KMS-11 (cell line): ENCODE measurements around the gene BCL6B.
"Not testable (repeated sequence)": the region's sequence is repeated elsewhere in the genome, so short reads cannot be mapped to it uniquely, and the experiment has no call there.

ENCODE experiments used
- H2AFZ ChIP-seq: fragments of 200-600 bp; sonication (generic); 2 replicates; pipeline ENCODE4 v1.6.1; 2016; ENCODE audit warnings: antibody characterized with exemption, mixed run types, low read depth
- H3K27ac ChIP-seq: fragments of 200-600 bp; sonication (generic); 2 replicates; pipeline ENCODE4 v1.6.1; 2016; ENCODE audit warnings: mild to moderate bottlenecking, mixed run types
- H3K27me3 ChIP-seq: fragments of 200-600 bp; sonication (generic); 2 replicates; pipeline ENCODE4 v1.6.1; 2017; ENCODE audit warnings: mild to moderate bottlenecking, low read depth, mixed run types, moderate library complexity; ENCODE audit not compliant: insufficient read depth
- H3K36me3 ChIP-seq: fragments of 200-600 bp; sonication (generic); 2 replicates; pipeline ENCODE4 v1.6.1; 2017; ENCODE audit warnings: mild to moderate bottlenecking, mixed run types; ENCODE audit not compliant: insufficient read depth
- H3K4me1 ChIP-seq: fragments of 200-600 bp; sonication (generic); 2 replicates; pipeline ENCODE4 v1.6.1; 2016; ENCODE audit warnings: mild to moderate bottlenecking, low read depth, mixed run types; ENCODE audit not compliant: poor library complexity, severe bottlenecking
- H3K4me2 ChIP-seq: fragments of 200-600 bp; sonication (generic); 2 replicates; pipeline ENCODE4 v1.7.0; 2016; ENCODE audit warnings: mild to moderate bottlenecking, mixed run types
- H3K4me3 ChIP-seq: fragments of 200-600 bp; sonication (generic); IDR thresholded peaks from 2 replicates; pipeline ENCODE4 v1.6.1; 2017; ENCODE audit warnings: low read depth, low read length, mixed read lengths; ENCODE audit not compliant: insufficient read depth
- H3K79me2 ChIP-seq: fragments of 200-600 bp; sonication (generic); 2 replicates; pipeline ENCODE4 v1.6.1; 2016; ENCODE audit warnings: low read depth, mixed run types; ENCODE audit not compliant: insufficient read depth
- H3K9ac ChIP-seq: fragments of 200-600 bp; sonication (generic); 2 replicates; pipeline ENCODE4 v1.6.1; 2016; ENCODE audit warnings: mild to moderate bottlenecking, mixed run types
- H4K20me1 ChIP-seq: fragments of 200-600 bp; sonication (generic); 2 replicates; pipeline ENCODE4 v1.6.1; 2016; ENCODE audit warnings: mild to moderate bottlenecking, mixed run types; ENCODE audit not compliant: insufficient read depth
- TF ChIP-seq, protein P1 (sequence below): fragments of 200-600 bp; sonication (generic); conservative IDR thresholded peaks from 2 replicates; pipeline ENCODE4 v1.6.1; 2017; ENCODE audit warnings: low read depth, mild to moderate bottlenecking, antibody characterized with exemption, low read length, moderate library complexity, mixed read lengths

Gene BCL6B

GRCh38 chr17:7043497-7044198, 20.8 kb downstream of the BCL6B start, which contains the start of gene SLC16A11:
Gene SLC16A11, minus strand, starts transcription at chr17:7044092. Its CDS starts 579 bp downstream, at chr17:7043513.
- TF ChIP-seq, protein P1, sequence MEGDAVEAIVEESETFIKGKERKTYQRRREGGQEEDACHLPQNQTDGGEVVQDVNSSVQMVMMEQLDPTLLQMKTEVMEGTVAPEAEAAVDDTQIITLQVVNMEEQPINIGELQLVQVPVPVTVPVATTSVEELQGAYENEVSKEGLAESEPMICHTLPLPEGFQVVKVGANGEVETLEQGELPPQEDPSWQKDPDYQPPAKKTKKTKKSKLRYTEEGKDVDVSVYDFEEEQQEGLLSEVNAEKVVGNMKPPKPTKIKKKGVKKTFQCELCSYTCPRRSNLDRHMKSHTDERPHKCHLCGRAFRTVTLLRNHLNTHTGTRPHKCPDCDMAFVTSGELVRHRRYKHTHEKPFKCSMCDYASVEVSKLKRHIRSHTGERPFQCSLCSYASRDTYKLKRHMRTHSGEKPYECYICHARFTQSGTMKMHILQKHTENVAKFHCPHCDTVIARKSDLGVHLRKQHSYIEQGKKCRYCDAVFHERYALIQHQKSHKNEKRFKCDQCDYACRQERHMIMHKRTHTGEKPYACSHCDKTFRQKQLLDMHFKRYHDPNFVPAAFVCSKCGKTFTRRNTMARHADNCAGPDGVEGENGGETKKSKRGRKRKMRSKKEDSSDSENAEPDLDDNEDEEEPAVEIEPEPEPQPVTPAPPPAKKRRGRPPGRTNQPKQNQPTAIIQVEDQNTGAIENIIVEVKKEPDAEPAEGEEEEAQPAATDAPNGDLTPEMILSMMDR, result no peak
- Histone ChIP-seq H2AFZ (no peak within 1 kb of the TSS), H3K36me3 (no peaks in the 10 kb centered on the region), H4K20me1 (no peaks in the 10 kb centered on the region), H3K27ac (no peak within 1 kb of the TSS), H3K4me1 (no peaks in the 10 kb centered on the region), H3K4me2 (no peak within 1 kb of the TSS), H3K79me2 (no peaks in the 10 kb centered on the region), H3K9ac (no peak within 1 kb of the TSS), H3K27me3 (no peaks in the 10 kb centered on the region), H3K4me3 (no peak within 1 kb of the TSS)

DNA sequence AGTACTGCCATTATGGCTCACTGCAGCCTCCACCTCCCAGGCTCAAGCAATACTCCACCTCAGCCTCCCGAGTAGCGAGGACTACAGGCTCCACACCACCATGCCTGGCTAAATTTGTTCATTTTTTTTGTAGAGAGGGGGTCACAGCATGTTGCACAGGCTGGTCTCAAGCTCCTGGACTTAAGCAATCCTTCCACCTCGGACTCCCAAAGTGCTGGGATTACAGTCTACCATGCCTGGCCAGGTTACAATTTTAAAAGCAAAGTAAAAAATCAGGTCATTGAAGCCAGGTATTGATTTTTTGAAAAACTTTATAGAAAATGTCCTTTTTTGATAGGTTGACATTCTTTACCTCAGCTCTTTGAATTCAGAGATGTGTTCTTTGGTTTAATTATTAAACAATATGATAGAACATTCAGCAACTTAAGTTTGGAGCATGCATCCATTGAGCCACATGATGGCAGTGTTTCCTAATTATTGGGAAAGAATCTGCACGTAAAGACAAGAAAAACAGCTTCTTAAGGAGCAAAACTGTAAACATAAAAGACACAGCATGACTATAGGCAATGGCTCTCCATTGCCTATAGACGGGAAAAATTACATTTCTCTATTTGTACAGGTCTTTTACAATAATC, 22.8 kb downstream of the BCL6B start:
- H3K27ac ChIP-seq, result no peak overlapping the region
- H3K4me2 ChIP-seq, result peak overlapping the region; percentile 48

GRCh38 chr17:7046127-7046724, 23.4 kb downstream of the BCL6B start:
- H3K27me3 ChIP-seq, result no peaks in the 10 kb centered on the region
- H3K4me2 ChIP-seq, result peak overlapping the region; percentile 48
- no peak overlapping the region for H3K4me3 ChIP-seq
- no peaks in the 10 kb centered on the region for H3K79me2 ChIP-seq
- TF ChIP-seq, protein P1, result no peak
- H4K20me1 ChIP-seq, result no peaks in the 10 kb centered on the region
- peak overlapping the region; percentile 44; the same call in 1 of the 2 replicates for H2AFZ ChIP-seq
- no peak overlapping the region for H3K9ac ChIP-seq
- no peaks in the 10 kb centered on the region for H3K36me3 ChIP-seq
- no peaks in the 10 kb centered on the region for H3K4me1 ChIP-seq
- H3K27ac ChIP-seq, result no peak overlapping the region

More for the DNA sequence above, 22.8 kb downstream of the BCL6B start:
- no peaks in the 10 kb centered on the region for H3K79me2 ChIP-seq
- H2AFZ ChIP-seq, result no peak overlapping the region
- H3K4me3 ChIP-seq, result no peak overlapping the region
- H4K20me1 ChIP-seq, result no peaks in the 10 kb centered on the region
- no peaks in the 10 kb centered on the region for H3K4me1 ChIP-seq
- no peaks in the 10 kb centered on the region for H3K27me3 ChIP-seq
- no peaks in the 10 kb centered on the region for H3K36me3 ChIP-seq
- H3K9ac ChIP-seq, result no peak overlapping the region
- TF ChIP-seq, protein P1, result peak; percentile 59

GRCh38 chr17:7046725-7047397, 24.0 kb downstream of the BCL6B start:
- H3K36me3 ChIP-seq, H4K20me1 ChIP-seq, H3K27ac ChIP-seq, H3K4me3 ChIP-seq, H3K79me2 ChIP-seq, H3K4me1 ChIP-seq, H3K9ac ChIP-seq, H3K27me3 ChIP-seq: not testable (repeated sequence)
- peak overlapping the region; percentile 49; the same call in 1 of the 2 replicates for H2AFZ ChIP-seq
- H3K4me2 ChIP-seq, result peak overlapping the region; percentile 48
